ENCODE results near the gene ATP2B1.

- TF ChIP-seq CTCF (tag by site-specific recombination; IDR thresholded peaks at IDR 0.05), result no peak
- no peak for TF ChIP-seq ZNF830 (tag by site-specific recombination; IDR thresholded peaks at IDR 0.05; ENCODE audit: low read depth)
- no peak for TF ChIP-seq ZNF610 (tag by site-specific recombination; IDR thresholded peaks at IDR 0.05; ENCODE audit: borderline replicate concordance)
- no peak for TF ChIP-seq ZBTB6 (tag by site-specific recombination; IDR thresholded peaks at IDR 0.05)
- TF ChIP-seq ZBTB49 (tag by site-specific recombination; IDR thresholded peaks at IDR 0.05; ENCODE audit: low read depth), result no peak
- no peak for TF ChIP-seq ZNF2 (tag by site-specific recombination; IDR thresholded peaks at IDR 0.05)
- TF ChIP-seq TSHZ1 (tag by site-specific recombination; IDR thresholded peaks at IDR 0.05; ENCODE audit: borderline replicate concordance), result no peak
- no peak for TF ChIP-seq ELK4 (IDR thresholded peaks at IDR 0.05; ENCODE audit: borderline replicate concordance, low read depth, low read length)
- TF ChIP-seq OSR2 (tag by site-specific recombination; IDR thresholded peaks at IDR 0.05), result no peak
- TF ChIP-seq REST (tag by site-specific recombination; IDR thresholded peaks at IDR 0.05), result no peak
- no peak for TF ChIP-seq ZNF10 (tag by site-specific recombination; IDR thresholded peaks at IDR 0.05)
- no peak for TF ChIP-seq TCF7L2 (IDR thresholded peaks at IDR 0.05; ENCODE audit: borderline replicate concordance, low read depth, low read length)
These were observed 130.1 kb downstream of the ATP2B1 start for GRCh38 chr12:89578499-89578898.

Measured in HEK293 (cell line).